H1 (cell line): ENCODE measurements around the gene DENND5B. TPM values are rescaled to one million over a fixed set of nuclear protein-coding genes. Genes with fewer than 3 reads are reported as not detected.

Experiments used
- CTCF ChIA-PET: fragments of 300-600 bp; sonication (Branson Sonifier 250); formaldehyde crosslinking; loops from one replicate; lab custom pipeline; 2021; ENCODE audit not compliant: partially characterized antibody; lab: Charles Lee
- POLR2A ChIA-PET: fragments of 300-600 bp; sonication (Branson Sonifier 250); formaldehyde crosslinking; loops from one replicate; lab custom pipeline; 2021; ENCODE audit warnings: inconsistent platforms; ENCODE audit not compliant: partially characterized antibody; lab: Charles Lee
- DNase-seq, 2 experiments: peaks; one replicate each; pipeline versions ENCODE4 v3.0.0 to v3.0.0-alpha.2; 2010 to 2022; ENCODE audit warnings: low spot score in 2 of 2, low read depth in 1 of 2, mixed read lengths in 1 of 2
- FAIRE-seq: peaks from 2 replicates; lab custom pipeline; 2011; peaks lifted over from hg19 to GRCh38; lab: Jason Lieb, UNC
- H2AFZ ChIP-seq: 2 replicates; pipeline ENCODE4 v1.8.1; 2012; ENCODE audit warnings: low read length, inconsistent platforms
- H2AK5ac ChIP-seq: 2 replicates; pipeline ENCODE4 v1.6.1; 2013; ENCODE audit warnings: low read depth, low read length
- H2BK120ac ChIP-seq: replicated peaks from 2 replicates; pipeline ENCODE3; 2013; ENCODE audit warnings: low read depth, low read length, inconsistent platforms
- H2BK12ac ChIP-seq: 2 replicates; pipeline ENCODE4 v1.6.1; 2013; ENCODE audit warnings: low read depth, low read length
- H2BK15ac ChIP-seq: 2 replicates; pipeline ENCODE4 v1.6.1; 2013; ENCODE audit warnings: low read length
- H2BK20ac ChIP-seq: 2 replicates; pipeline ENCODE4 v1.6.1; 2013; ENCODE audit warnings: low read length
- H2BK5ac ChIP-seq: 2 replicates; pipeline ENCODE4 v1.6.1; 2013; ENCODE audit warnings: low read depth, low read length
- H3K14ac ChIP-seq: 2 replicates; pipeline ENCODE4 v1.6.1; 2013; ENCODE audit warnings: inconsistent platforms; ENCODE audit not compliant: insufficient read length
- H3K18ac ChIP-seq: 2 replicates; pipeline ENCODE4 v1.6.1; 2013; ENCODE audit warnings: low read length; ENCODE audit errors: extremely low read depth
- H3K23ac ChIP-seq: 2 replicates; pipeline ENCODE4 v1.6.1; 2013; ENCODE audit warnings: inconsistent platforms; ENCODE audit not compliant: insufficient read length
- H3K23me2 ChIP-seq: 2 replicates; pipeline ENCODE4 v1.6.1; 2013; ENCODE audit warnings: low read depth, low read length
- H3K27ac ChIP-seq: 2 replicates; pipeline ENCODE4 v1.6.1; 2011; ENCODE audit warnings: low read depth, low read length, inconsistent platforms
- H3K27me3 ChIP-seq, 4 experiments: replicated peaks in 1 of 4; 1 replicate in 1 of 4; 2 replicates in 3 of 4; pipeline versions ENCODE4 v1.6.1 to v1.8.1; 2011 to 2013; ENCODE audit warnings: low read length in 3 of 4, mild to moderate bottlenecking in 3 of 4, inconsistent platforms in 2 of 4, mixed read lengths in 2 of 4, moderate library complexity in 1 of 4; ENCODE audit not compliant: control insufficient read depth in 3 of 4, insufficient read depth in 3 of 4; ENCODE audit errors: extremely low read depth in 1 of 4
- H3K36me3 ChIP-seq, 4 experiments: 2 replicates each; pipeline versions ENCODE4 v1.6.1 to v1.8.1; 2011 to 2013; ENCODE audit warnings: mild to moderate bottlenecking in 4 of 4, low read length in 3 of 4, moderate library complexity in 2 of 4, control low read depth in 1 of 4, inconsistent platforms in 1 of 4; ENCODE audit not compliant: insufficient read depth in 4 of 4, control insufficient read depth in 2 of 4
- H3K4ac ChIP-seq: replicated peaks from 2 replicates; pipeline ENCODE3; 2013; ENCODE audit warnings: low read length, low read depth, mixed read lengths, inconsistent platforms; ENCODE audit not compliant: insufficient read length
- H3K4me1 ChIP-seq, 4 experiments: replicated peaks in 1 of 4; 1 replicate in 1 of 4; 2 replicates in 3 of 4; pipeline versions ENCODE4 v1.6.1 to v1.8.1; 2011 to 2013; ENCODE audit warnings: low read length in 3 of 4, inconsistent platforms in 2 of 4, mixed read lengths in 1 of 4; ENCODE audit not compliant: insufficient read depth in 4 of 4, control insufficient read depth in 3 of 4
- H3K4me2 ChIP-seq, 2 experiments: 2 replicates each; pipeline versions ENCODE4 v1.6.1 to v1.8.1; 2011 to 2013; ENCODE audit warnings: low read depth in 2 of 2, low read length in 2 of 2, control low read depth in 1 of 2, inconsistent platforms in 1 of 2, mild to moderate bottlenecking in 1 of 2; ENCODE audit not compliant: insufficient read depth in 1 of 2
- H3K4me3 ChIP-seq, 4 experiments: fragments of 200-600, 300-600 bp in 1 of 4; sonication (generic), shearing (Covaris generic), sonication (Bioruptor Twin) in 1 of 4; 2 replicates each; pipeline versions ENCODE4 v1.5.1 to v1.8.1; 2011 to 2016; ENCODE audit warnings: low read length in 4 of 4, low read depth in 3 of 4, control low read depth in 2 of 4, inconsistent platforms in 2 of 4, mild to moderate bottlenecking in 2 of 4, mixed read lengths in 1 of 4, moderate library complexity in 1 of 4; ENCODE audit not compliant: insufficient read depth in 2 of 4; ENCODE audit errors: extremely low read depth in 1 of 4
- H3K56ac ChIP-seq: replicated peaks from 2 replicates; pipeline ENCODE3; 2013; ENCODE audit warnings: low read depth, mild to moderate bottlenecking, mixed read lengths, low read length, inconsistent platforms; ENCODE audit not compliant: insufficient read length
- H3K79me1 ChIP-seq: 2 replicates; pipeline ENCODE4 v1.6.1; 2013; ENCODE audit warnings: low read depth, low read length, control low read depth
- H3K79me2 ChIP-seq, 2 experiments: 2 replicates each; pipeline versions ENCODE4 v1.6.1 to v1.8.1; 2012 to 2013; ENCODE audit warnings: low read length in 2 of 2, mild to moderate bottlenecking in 2 of 2, inconsistent platforms in 1 of 2; ENCODE audit not compliant: insufficient read depth in 2 of 2, control insufficient read depth in 1 of 2
- H3K9ac ChIP-seq, 4 experiments: replicated peaks in 1 of 4; 1 replicate in 1 of 4; 2 replicates in 3 of 4; pipeline versions ENCODE4 v1.6.1 to v1.8.1; 2011 to 2013; ENCODE audit warnings: low read depth in 3 of 4, low read length in 3 of 4, control low read depth in 2 of 4, mild to moderate bottlenecking in 2 of 4, moderate library complexity in 2 of 4, inconsistent platforms in 1 of 4; ENCODE audit errors: extremely low read depth in 1 of 4
- H3K9me3 ChIP-seq, 2 experiments: 2 replicates each; pipeline versions ENCODE4 v1.6.1 to v1.8.1; 2012 to 2013; ENCODE audit warnings: mild to moderate bottlenecking in 2 of 2, moderate library complexity in 2 of 2, control low read depth in 1 of 2, inconsistent platforms in 1 of 2, low read depth in 1 of 2, low read length in 1 of 2, mixed read lengths in 1 of 2; ENCODE audit not compliant: insufficient read depth in 2 of 2
- H4K20me1 ChIP-seq, 2 experiments: replicated peaks in 1 of 2; 2 replicates each; pipeline versions ENCODE3 to v1.8.1; 2011 to 2013; ENCODE audit warnings: inconsistent platforms in 2 of 2, low read length in 2 of 2, mild to moderate bottlenecking in 1 of 2; ENCODE audit not compliant: insufficient read depth in 2 of 2, control insufficient read depth in 1 of 2
- H4K5ac ChIP-seq: 2 replicates; pipeline ENCODE4 v1.6.1; 2013; ENCODE audit warnings: low read length, low read depth, mixed read lengths, inconsistent platforms; ENCODE audit not compliant: insufficient read length
- H4K8ac ChIP-seq: 2 replicates; pipeline ENCODE4 v1.8.0; 2013; ENCODE audit warnings: mild to moderate bottlenecking, moderate library complexity, low read length, inconsistent platforms; ENCODE audit not compliant: insufficient read depth; ENCODE audit errors: extremely low read depth
- H4K91ac ChIP-seq: replicated peaks from 2 replicates; pipeline ENCODE3; 2013; ENCODE audit warnings: low read length, mixed read lengths, inconsistent platforms; ENCODE audit not compliant: insufficient read length
- ATF2 ChIP-seq: IDR thresholded peaks from 2 replicates; pipeline ENCODE4 v1.6.1; 2012; ENCODE audit warnings: low read length, inconsistent platforms
- BCL11A ChIP-seq, 2 experiments: IDR thresholded peaks; one replicate each; pipeline ENCODE4 v1.6.1; 2011; ENCODE audit warnings: low read depth in 2 of 2, low read length in 2 of 2, mild to moderate bottlenecking in 2 of 2
- CREB1 ChIP-seq: IDR thresholded peaks from 2 replicates; pipeline ENCODE4 v1.6.1; 2012; ENCODE audit warnings: inconsistent platforms
- EGR1 ChIP-seq: IDR thresholded peaks from 2 replicates; pipeline ENCODE4 v1.6.1; 2011; ENCODE audit warnings: low read depth, low read length, borderline replicate concordance
- JUN ChIP-seq: IDR thresholded peaks from 2 replicates; pipeline ENCODE4 v1.6.1; 2011; ENCODE audit warnings: low read depth, mild to moderate bottlenecking, improper control_type of control experiment, low read length
- KDM4A ChIP-seq: IDR thresholded peaks from one replicate; pipeline ENCODE4 v1.7.1; 2012; ENCODE audit warnings: low read depth, mild to moderate bottlenecking, moderate library complexity, low read length, inconsistent platforms; ENCODE audit not compliant: severe bottlenecking
- NRF1 ChIP-seq: IDR thresholded peaks from 2 replicates; pipeline ENCODE4 v1.6.1; 2011; ENCODE audit warnings: mild to moderate bottlenecking, low read depth, low read length, improper control_type of control experiment
- SIN3A ChIP-seq, 2 experiments: IDR thresholded peaks in 1 of 2; conservative IDR thresholded peaks in 1 of 2; 2 replicates each; pipeline ENCODE4 v1.6.1; 2011 to 2012; ENCODE audit warnings: low read length in 2 of 2, improper control_type of control experiment in 1 of 2, low read depth in 1 of 2, mild to moderate bottlenecking in 1 of 2
- WGBS, 2 experiments: shearing (Covaris generic) in 1 of 2; methylation state at CpG; one replicate each; pipeline versions ENCODE4 v1.1.6 to v1.1.7; 2013 to 2015; ENCODE audit warnings: low lambda C conversion rate in 2 of 2, mixed read lengths in 2 of 2, inconsistent platforms in 1 of 2, low coverage in 1 of 2, missing lambda C conversion rate in 1 of 2; ENCODE audit not compliant: insufficient replicate concordance in 2 of 2, insufficient coverage in 1 of 2, insufficient read length in 1 of 2; ENCODE audit errors: extremely low coverage in 1 of 2, missing lambda C conversion rate in 1 of 2; 5-methylcytosine and 5-hydroxymethylcytosine counted together
- polyA plus RNA-seq, 7 experiments: library from polyadenylated mRNA; depleted of rRNA in 3 of 7; stranded (reverse) in 5 of 7; unstranded in 2 of 7; fragments of >200 nt in 5 of 7; fragments of 200-250 nt in 2 of 7; gene quantifications; 1 replicate in 5 of 7; 2 replicates in 1 of 7; 4 replicates in 1 of 7; pipeline versions ENCODE4 v1.2.1 to v1.2.3, GENCODE V29; 2011 to 2013; ENCODE audit warnings: missing spikeins in 2 of 7, mixed read lengths in 2 of 7
- total RNA-seq: library from RNA; stranded (reverse); fragmentation: NEBNext Ultra II Directional; extraction: Animal tissue kit (Norgen Biotek cat#: 25700); gene quantifications from 2 replicates; pipeline ENCODE4 v1.2.1, GENCODE V29; 2021

The DENND5B gene
- total and polyA plus RNA-seq, 2 of the 8 experiments (the other 6 are each of a cell fraction or from before 2014, with no cell fraction given), result 13.4 to 20.2 TPM

- H4K8ac ChIP-seq, result no peak overlapping the region
- H3K4me2 ChIP-seq, result no peak overlapping the region
- no peaks in the 10 kb centered on the region for H3K9me3 ChIP-seq
- DNase-seq, result no peak
- H3K27ac ChIP-seq, result no peak overlapping the region
- H3K79me2 ChIP-seq, result no peaks in the 10 kb centered on the region
- H2BK12ac ChIP-seq, result no peak overlapping the region
- no peaks in the 10 kb centered on the region for H3K27me3 ChIP-seq
- no peak overlapping the region for H3K14ac ChIP-seq
- H2BK15ac ChIP-seq, result no peak overlapping the region
- no peak overlapping the region for H4K5ac ChIP-seq
- CTCF ChIA-PET, result interaction anchor here (0.8 to 1.0 kb wide), 2 partner anchors 84 to 86 kb away, joined by 3 to 4 read pairs; no protein-coding TSS in a partner anchor
- H2BK20ac ChIP-seq, result no peak overlapping the region
- no peak overlapping the region for H3K9ac ChIP-seq
- H4K91ac ChIP-seq, result no peak overlapping the region
- no peak overlapping the region for H3K56ac ChIP-seq
- TF ChIP-seq BCL11A (IDR thresholded peaks at IDR 0.05; ENCODE audit: low read depth in 2 of 2, low read length in 2 of 2) (no peak), JUN (no peak), SIN3A (conservative IDR thresholded peaks at IDR 0.05 in 1 of 2, IDR thresholded peaks at IDR 0.05 in 1 of 2; ENCODE audit: low read depth in 1 of 2, low read length in 2 of 2) (no peak), EGR1 (no peak), CREB1 (no peak), KDM4A (no peak), NRF1 (no peak), ATF2 (no peak)
- TF ChIP-seq, all 59 proteins: peak for 0
- POLR2A ChIA-PET, result interaction anchor here (1.1 kb wide), 1 partner anchor 9 kb away, joined by 3 read pairs; no protein-coding TSS in a partner anchor
- H3K36me3 ChIP-seq, result no peaks in the 10 kb centered on the region; a peak in 1 of 8 replicates
- H3K23me2 ChIP-seq, result no peaks in the 10 kb centered on the region; the same call in 1 of the 2 replicates
- H3K4me1 ChIP-seq, result no peaks in the 10 kb centered on the region; a peak in 1 of 7 replicates
- no peak overlapping the region for H2AFZ ChIP-seq
- no peak overlapping the region for H3K18ac ChIP-seq
- H3K4ac ChIP-seq, result no peak overlapping the region
- H3K23ac ChIP-seq, result no peak overlapping the region
- no peak overlapping the region for H2BK5ac ChIP-seq
- H4K20me1 ChIP-seq, result peaks cover 0 to 2% of the 10 kb centered on the region in 2 experiments
- H3K4me3 ChIP-seq, result no peak overlapping the region
- FAIRE-seq, result no peak
- H2BK120ac ChIP-seq, result no peak overlapping the region
- 94 to 100% methylated on average over 1 to 4 of the region's 4 CpGs for WGBS, 2 experiments
- no peak overlapping the region for H2AK5ac ChIP-seq
- H3K79me1 ChIP-seq, result no peaks in the 10 kb centered on the region; the same call in 1 of the 2 replicates
These were observed 102.1 kb downstream of the DENND5B start for GRCh38 chr12:31488737-31489338.
